Keratinocyte (primary cell): Measurements from ENCODE around the gene CA4. TPM values are rescaled to one million over a fixed set of nuclear protein-coding genes. Genes with fewer than 3 reads are reported as not detected.
"Not testable (repeated sequence)": the region's sequence is repeated elsewhere in the genome, so short reads cannot be mapped to it uniquely, and the experiment has no call there.

Experiments used
- DNase-seq: peaks from one replicate; pipeline ENCODE4 v3.0.0-alpha.2; 2011; ENCODE audit warnings: low read depth, missing footprints, low spot score
- FAIRE-seq: peaks from 2 replicates; lab custom pipeline; 2011; peaks lifted over from hg19 to GRCh38; lab: Jason Lieb, UNC
- H2AFZ ChIP-seq: 2 replicates; pipeline ENCODE4 v1.6.0; 2012; ENCODE audit warnings: low read length, control low read depth, inconsistent platforms; ENCODE audit not compliant: control insufficient read depth
- H3K27ac ChIP-seq: 2 replicates; pipeline ENCODE4 v1.5.1; 2011; ENCODE audit warnings: low read length; ENCODE audit not compliant: control insufficient read depth, insufficient read depth
- H3K27me3 ChIP-seq: 3 replicates; pipeline ENCODE4 v1.6.0; 2011; ENCODE audit warnings: low read length; ENCODE audit not compliant: control insufficient read depth, insufficient read depth; ENCODE audit errors: extremely low read depth
- H3K36me3 ChIP-seq, 2 experiments: 2 replicates in 1 of 2; 3 replicates in 1 of 2; pipeline ENCODE4 v1.5.1; 2011; ENCODE audit warnings: low read length in 2 of 2, mild to moderate bottlenecking in 1 of 2; ENCODE audit not compliant: control insufficient read depth in 2 of 2, insufficient read depth in 2 of 2; ENCODE audit errors: extremely low read depth in 1 of 2
- H3K4me1 ChIP-seq: 3 replicates; pipeline ENCODE4 v1.5.1; 2011; ENCODE audit warnings: low read length; ENCODE audit not compliant: control insufficient read depth, insufficient read depth; ENCODE audit errors: extremely low read depth
- H3K4me2 ChIP-seq: 3 replicates; pipeline ENCODE4 v1.6.0; 2011; ENCODE audit warnings: low read depth, low read length; ENCODE audit not compliant: control insufficient read depth, insufficient read depth; ENCODE audit errors: extremely low read depth
- H3K4me3 ChIP-seq, 3 experiments: fragments of 200-600 bp in 1 of 3; sonication (generic) in 1 of 3; 2 replicates in 2 of 3; 3 replicates in 1 of 3; pipeline ENCODE4 v1.5.1; 2011 to 2016; ENCODE audit warnings: low read length in 3 of 3, mild to moderate bottlenecking in 3 of 3, control low read depth in 2 of 3, inconsistent platforms in 1 of 3, low read depth in 1 of 3, mixed read lengths in 1 of 3, mixed run types in 1 of 3, moderate library complexity in 1 of 3; ENCODE audit not compliant: control insufficient read depth in 2 of 3, insufficient read depth in 2 of 3; ENCODE audit errors: extremely low read depth in 1 of 3
- H3K79me2 ChIP-seq: 2 replicates; pipeline ENCODE4 v1.6.0; 2012; ENCODE audit warnings: low read length; ENCODE audit not compliant: control insufficient read depth, insufficient read depth
- H3K9ac ChIP-seq: 3 replicates; pipeline ENCODE4 v1.6.0; 2011; ENCODE audit warnings: low read length; ENCODE audit not compliant: control insufficient read depth, insufficient read depth; ENCODE audit errors: extremely low read depth
- H3K9me1 ChIP-seq: 3 replicates; pipeline ENCODE4 v1.6.0; 2011; ENCODE audit warnings: low read length; ENCODE audit not compliant: control insufficient read depth, insufficient read depth; ENCODE audit errors: extremely low read depth
- H3K9me3 ChIP-seq: 2 replicates; pipeline ENCODE4 v1.5.1; 2012; ENCODE audit warnings: low read depth, low read length; ENCODE audit not compliant: control insufficient read depth
- H4K20me1 ChIP-seq: 3 replicates; pipeline ENCODE4 v1.6.0; 2011; ENCODE audit warnings: low read length; ENCODE audit not compliant: control insufficient read depth, insufficient read depth; ENCODE audit errors: extremely low read depth
- dilution Hi-C: fragments of 300-500 bp; cut with MboI; formaldehyde crosslinking; loops from one replicate; pipeline ENCODE4 v1.7.0; 2020; ENCODE audit warnings: low sequenced_read_pairs; ENCODE audit not compliant: extremely low pct_ligation_motif_present
- polyA plus RNA-seq, 5 experiments: library from polyadenylated mRNA; depleted of rRNA in 3 of 5; stranded (reverse) in 3 of 5; stranded (forward) in 1 of 5; unstranded in 1 of 5; fragments of >200 nt; gene quantifications; 1 replicate in 1 of 5; 2 replicates in 3 of 5; 3 replicates in 1 of 5; pipeline versions ENCODE4 v1.2.1 to v1.2.3, GENCODE V29; 2011 to 2012; ENCODE audit warnings: missing spikeins in 2 of 5, low read depth in 1 of 5, low replicate concordance in 1 of 5

The CA4 gene
- polyA plus RNA-seq, 1 donor (not counting 4 experiments of a cell fraction or from before 2014, with no cell fraction given), result not detected

DNA sequence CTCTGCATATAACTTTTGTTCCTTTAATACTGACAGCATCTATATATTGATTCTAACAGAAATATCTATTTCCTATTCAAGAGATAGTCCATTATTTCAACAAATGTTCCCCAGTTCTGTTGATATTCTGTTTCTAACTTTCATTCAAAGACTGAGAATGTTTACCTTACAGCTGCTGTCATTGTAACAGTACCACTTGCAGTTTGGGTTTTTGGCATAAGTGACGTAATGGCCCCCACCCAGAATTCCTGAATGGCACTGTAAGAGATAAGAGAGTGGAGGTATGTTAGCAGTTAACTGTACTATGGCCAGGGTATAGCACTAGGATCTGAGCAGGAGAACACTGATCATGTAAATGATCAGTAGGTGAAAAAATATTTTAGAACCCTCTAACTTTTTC, 30.6 kb downstream of the CA4 start:
- H3K79me2 ChIP-seq, DNase-seq, H4K20me1 ChIP-seq, H3K4me1 ChIP-seq, H3K9ac ChIP-seq, H3K9me3 ChIP-seq, H2AFZ ChIP-seq, H3K27me3 ChIP-seq, H3K4me2 ChIP-seq, H3K4me3 ChIP-seq, FAIRE-seq, dilution Hi-C loops, H3K36me3 ChIP-seq, H3K27ac ChIP-seq, H3K9me1 ChIP-seq: not testable (repeated sequence)

GRCh38 chr17:60186372-60186771, 36.6 kb downstream of the CA4 start:
- H3K4me3 ChIP-seq, H3K9ac ChIP-seq, H3K27ac ChIP-seq, DNase-seq, H4K20me1 ChIP-seq, H3K27me3 ChIP-seq, H2AFZ ChIP-seq, H3K4me1 ChIP-seq, FAIRE-seq, H3K9me1 ChIP-seq, dilution Hi-C loops, H3K9me3 ChIP-seq, H3K79me2 ChIP-seq, H3K4me2 ChIP-seq: not testable (repeated sequence)
- peaks cover 7 to 13% of the 10 kb centered on the region in 2 experiments for H3K36me3 ChIP-seq

GRCh38 chr17:60186846-60187745, 37.3 kb downstream of the CA4 start:
- H3K36me3 ChIP-seq, result peaks cover 9 to 13% of the 10 kb centered on the region in 2 experiments
- H3K27ac ChIP-seq, H3K27me3 ChIP-seq, H3K9me3 ChIP-seq, H3K4me2 ChIP-seq, H2AFZ ChIP-seq, dilution Hi-C loops, H3K9ac ChIP-seq, DNase-seq, H3K4me1 ChIP-seq, FAIRE-seq, H3K79me2 ChIP-seq, H3K9me1 ChIP-seq, H4K20me1 ChIP-seq, H3K4me3 ChIP-seq: not testable (repeated sequence)
